GM12874 (cell line): ENCODE results near the gene SCUBE1.

ENCODE experiments used
- TF ChIP-seq, protein P1 (sequence below): IDR thresholded peaks from 2 replicates; pipeline ENCODE4 v1.5.1; 2011; ENCODE audit warnings: low read depth, mild to moderate bottlenecking, control low read depth, low read length, moderate library complexity; ENCODE audit not compliant: insufficient read depth

Gene SCUBE1

DNA sequence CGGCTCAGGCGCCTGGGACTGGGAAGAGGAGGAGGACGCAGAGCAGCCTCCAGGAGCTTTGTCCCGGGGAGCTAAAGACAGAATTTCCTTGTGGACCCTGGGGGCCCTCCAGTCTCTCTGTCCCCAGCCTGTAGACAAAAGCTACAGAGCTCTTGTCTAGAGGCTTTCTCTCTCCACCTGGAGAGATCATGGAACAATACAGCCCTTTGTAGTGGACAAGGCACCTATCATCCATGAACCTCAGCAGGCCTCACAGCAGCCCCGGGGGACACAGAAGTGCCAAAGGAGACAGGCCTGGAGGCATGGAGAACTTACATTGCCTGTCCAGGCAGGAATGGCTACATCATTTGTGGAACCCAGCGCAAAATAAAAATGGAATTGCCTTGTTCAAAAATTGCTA, 100.5 kb downstream of the SCUBE1 start:
- TF ChIP-seq, protein P1, sequence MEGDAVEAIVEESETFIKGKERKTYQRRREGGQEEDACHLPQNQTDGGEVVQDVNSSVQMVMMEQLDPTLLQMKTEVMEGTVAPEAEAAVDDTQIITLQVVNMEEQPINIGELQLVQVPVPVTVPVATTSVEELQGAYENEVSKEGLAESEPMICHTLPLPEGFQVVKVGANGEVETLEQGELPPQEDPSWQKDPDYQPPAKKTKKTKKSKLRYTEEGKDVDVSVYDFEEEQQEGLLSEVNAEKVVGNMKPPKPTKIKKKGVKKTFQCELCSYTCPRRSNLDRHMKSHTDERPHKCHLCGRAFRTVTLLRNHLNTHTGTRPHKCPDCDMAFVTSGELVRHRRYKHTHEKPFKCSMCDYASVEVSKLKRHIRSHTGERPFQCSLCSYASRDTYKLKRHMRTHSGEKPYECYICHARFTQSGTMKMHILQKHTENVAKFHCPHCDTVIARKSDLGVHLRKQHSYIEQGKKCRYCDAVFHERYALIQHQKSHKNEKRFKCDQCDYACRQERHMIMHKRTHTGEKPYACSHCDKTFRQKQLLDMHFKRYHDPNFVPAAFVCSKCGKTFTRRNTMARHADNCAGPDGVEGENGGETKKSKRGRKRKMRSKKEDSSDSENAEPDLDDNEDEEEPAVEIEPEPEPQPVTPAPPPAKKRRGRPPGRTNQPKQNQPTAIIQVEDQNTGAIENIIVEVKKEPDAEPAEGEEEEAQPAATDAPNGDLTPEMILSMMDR = no peak

DNA sequence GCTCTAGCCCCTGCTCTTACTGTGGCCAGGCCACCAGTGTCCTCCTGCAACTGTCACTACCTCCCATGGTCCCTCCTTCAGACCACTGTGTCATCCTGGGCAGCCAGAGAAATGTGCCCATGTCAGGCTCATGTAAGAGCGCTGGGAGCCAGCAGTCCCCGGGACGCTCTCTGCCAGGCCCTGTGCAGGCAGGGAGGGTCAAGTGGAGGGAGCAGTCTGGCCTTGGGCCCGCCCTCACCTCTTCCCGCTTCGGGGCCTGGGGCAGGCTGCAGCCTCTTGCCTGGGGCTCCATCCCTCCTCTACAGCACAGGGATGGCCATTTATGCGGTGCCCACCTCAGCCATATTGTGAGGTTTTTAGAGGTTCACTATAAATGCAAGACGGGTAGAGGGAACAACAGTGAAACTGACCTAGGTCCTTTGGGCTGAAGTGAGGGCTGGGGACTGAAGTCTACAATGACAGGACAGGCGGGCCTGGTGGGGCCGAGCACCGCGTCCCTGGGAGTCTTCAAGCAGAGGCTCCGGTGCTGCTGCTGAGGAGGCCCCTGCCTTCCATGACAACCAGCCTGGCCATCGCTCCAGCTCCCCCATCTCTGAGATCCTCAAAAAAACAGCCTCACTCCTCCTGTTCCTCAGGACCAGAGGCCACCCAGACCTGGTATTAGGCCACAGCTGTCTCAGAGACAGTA, 101.3 kb downstream of the SCUBE1 start:
- TF ChIP-seq, protein P1 = no peak

DNA sequence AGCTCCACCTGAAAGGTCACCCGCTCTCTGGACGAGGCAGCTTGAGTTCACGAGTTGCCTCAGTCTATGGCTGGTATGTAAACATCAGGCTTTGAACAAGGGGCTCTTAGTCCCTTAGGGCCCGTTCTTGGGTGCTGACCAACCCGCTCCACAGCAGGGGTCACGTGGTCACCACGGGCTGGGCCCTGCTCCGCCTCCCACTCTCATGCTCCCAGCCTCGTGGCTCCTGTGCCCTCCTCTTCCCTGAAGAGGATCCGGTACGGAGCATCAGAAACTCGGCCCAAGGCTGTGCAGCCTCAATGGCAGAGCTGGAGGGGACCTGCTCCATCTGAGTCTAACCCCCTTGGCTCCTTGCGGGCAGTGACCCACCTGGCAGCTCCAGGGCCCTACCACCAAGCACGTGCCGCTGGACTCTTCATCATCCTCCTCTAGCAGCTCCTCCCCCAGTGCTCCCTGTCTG, 102.0 kb downstream of the SCUBE1 start:
- TF ChIP-seq, protein P1 = no peak

DNA sequence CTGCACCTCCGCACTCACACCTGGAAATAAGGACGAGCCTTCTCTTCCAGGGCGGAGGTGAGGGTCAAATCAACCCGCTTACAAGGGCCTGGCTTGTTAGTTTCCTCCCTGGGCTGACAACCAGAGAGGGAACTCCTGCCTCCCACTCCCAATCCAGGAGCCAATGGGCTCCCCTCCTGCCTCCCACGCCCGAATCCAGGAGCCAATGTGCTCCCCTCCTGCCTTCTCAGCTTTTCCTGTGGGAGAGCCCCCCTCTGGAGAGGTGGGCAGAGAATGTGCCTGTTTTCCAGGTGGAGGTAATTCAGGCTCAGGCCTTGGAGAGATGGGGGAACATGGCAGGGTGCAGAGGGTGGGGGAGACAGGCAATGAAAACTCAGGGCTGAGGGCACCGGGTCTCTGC, 102.6 kb downstream of the SCUBE1 start:
- TF ChIP-seq, protein P1 = no peak

DNA sequence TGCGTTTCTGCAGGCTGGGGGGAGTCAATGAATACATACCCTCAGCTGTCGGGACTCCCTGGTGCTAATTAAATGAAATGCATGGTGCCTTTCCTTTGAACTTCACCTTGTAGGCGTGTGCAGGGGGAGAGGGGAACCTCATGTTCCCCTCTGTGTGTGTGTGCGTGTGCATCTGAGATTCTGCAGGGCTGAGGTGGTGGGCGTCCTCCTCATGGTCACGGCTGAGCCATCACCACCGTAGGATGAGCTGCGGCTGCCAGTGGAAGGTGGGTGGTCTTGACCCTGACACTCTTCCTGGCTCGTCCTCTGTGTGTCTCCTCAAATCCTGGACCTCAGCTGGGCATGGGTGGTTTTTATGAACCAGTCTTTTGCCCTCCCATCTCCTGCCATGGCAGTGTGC, 103.2 kb downstream of the SCUBE1 start:
- TF ChIP-seq, protein P1 = no peak

DNA sequence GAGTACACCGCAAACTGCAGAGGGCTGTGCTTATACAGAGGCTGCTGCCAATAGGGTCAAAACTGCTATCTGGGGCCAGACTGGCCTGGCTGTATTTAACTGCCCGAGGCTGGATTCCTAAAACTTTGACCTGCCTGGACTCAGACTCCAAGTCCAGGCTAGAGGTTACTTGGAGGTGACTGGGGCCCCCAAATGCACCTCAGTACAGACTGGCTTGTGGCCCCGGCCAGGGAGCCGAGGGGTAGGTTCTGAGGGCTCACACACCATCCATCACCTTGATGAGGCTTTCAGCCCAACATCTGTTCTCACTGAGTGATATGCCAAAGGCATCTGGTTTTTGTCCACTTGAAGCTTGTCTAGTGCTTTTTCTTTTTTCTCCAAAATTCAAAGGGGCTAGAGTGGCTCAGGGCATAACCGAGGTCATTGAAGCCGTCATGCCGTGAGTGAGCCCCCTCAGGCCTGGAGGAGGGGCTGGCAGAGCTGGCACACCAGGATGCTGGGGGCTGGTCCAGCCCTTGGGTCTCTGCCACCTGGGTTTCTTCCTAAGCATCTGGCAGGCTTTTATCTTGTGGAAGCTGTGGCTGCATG, 103.9 kb downstream of the SCUBE1 start:
- TF ChIP-seq, protein P1 = no peak

DNA sequence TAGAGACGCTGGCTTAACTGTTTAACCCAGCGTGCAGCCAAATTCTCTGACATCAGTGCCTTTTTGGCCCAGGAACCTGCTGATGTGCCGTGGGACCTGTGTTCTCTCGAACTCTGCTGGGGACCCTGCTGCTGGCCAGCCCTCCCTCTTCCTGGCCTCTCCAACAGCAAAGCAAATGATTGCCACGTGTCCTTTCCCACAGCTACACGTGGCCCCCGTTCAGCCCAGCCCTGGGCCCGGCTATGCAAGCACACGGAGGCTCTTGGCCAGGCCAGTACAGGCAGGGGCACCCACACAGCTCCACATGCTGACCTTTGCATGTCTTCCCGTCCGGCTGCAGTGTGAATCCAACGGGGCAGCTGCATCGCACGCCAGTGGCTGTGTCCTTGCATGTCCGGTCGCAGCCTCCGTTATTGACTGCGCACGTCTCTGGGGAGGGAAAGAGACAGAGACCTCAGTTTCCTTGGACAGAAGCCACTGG, 104.6 kb downstream of the SCUBE1 start:
- TF ChIP-seq, protein P1 = no peak
